Measurements from ENCODE around the gene RPS18.

RPS18 gene

DNA sequence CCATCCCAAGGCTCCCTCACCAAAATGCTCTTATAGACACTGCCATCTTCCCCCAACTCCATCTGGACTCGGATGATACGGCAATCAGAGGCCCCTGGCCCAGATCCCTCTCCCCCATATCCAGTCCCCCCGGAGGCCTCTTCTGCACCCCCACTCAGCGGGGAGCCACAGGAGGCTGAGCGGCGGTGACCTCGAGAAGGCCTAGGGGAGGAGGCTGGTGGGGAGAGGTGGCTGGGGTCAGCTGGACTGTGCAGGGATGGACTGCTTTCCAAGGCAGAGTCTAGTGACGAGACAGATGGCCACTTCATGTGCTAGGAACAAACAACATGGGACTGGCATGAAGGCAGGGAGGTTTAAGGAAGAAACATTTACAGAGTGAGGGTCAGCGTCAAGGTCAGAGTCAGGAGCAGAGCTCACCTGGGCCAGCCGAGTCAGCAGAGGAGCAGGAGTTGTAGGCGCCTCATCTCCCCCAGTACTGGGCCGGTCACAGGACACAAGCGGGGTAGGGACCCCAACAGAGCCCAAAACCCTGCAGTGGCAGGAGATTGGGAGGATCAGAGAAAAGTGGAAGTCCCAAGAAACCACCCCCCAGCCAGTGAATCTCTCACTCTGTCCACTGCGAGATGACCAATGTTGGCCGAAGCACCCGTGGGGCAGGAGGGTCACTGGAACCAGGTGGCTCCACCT lies 21.3 kb downstream of the RPS18 start:
- FAIRE-seq = no peak

GRCh38 chr6:33294086-33294823 lies 22.4 kb downstream of the RPS18 start:
- FAIRE-seq = no peak

DNA sequence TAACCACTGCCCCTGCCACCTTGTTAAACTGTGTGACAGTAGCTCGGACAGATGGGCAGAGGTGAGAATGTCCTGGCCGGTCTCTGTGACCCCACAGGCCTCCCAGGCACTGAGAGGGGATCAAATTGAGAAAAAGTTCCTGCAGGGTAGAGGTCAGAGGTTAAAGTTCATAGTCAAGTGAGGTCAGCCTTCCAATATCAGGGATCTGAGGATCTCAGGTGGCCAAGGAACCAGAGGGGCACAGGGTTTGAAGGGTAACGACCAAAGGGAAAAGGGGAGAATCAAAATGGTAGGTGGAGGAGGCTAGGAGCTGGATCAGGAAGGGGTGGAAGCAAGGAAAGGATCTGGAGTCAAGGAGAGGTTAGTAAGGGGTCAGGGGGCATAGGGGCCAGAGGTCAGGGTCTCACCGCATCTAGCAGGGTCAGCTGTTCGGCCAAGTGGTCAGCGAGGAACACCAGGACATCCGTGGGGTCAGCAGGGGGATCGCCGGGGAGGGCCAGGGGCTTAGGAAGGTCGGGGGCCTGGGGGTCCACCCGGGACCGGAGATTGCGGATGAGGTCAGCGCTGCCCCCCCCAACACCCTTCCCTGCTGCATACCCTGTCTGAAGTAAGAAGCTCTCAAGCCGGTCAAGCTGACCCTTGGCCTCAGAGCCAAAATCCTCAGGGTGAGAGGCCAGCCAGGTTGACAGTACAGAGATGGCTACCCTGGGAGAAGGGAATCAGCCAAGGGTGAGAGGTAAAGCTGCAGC lies 23.9 kb downstream of the RPS18 start:
- FAIRE-seq = no peak

DNA sequence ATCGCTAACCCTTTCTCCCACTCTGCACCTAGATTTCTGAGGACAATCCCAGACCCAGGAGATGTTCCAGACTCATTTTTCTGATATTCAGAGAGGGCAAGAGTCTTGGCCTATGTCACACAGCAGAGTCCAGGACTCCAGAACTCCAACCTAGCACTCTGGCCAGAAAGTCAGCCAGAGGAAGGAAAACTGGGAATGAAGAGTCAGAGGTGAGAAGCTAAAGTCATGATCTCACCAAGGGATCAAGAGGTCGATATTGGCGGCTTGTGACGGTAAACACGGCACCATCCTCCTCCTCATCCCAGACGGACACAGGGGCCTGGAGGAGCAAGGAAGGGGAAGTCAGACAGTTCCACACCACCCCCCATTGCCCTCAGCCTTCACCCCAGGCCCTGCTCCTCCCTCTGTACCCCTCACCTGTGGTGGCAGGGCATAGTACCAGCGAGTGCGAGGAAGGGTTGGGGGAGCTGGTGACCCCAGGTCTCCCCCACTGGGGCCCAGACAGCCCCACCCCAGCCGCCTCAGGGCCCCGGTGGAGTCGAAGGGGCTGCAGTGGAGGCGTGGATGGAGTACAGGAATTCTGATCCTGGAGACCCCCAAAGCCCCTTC lies 25.0 kb downstream of the RPS18 start:
- no peak for FAIRE-seq

- no peak for FAIRE-seq
These were observed 25.6 kb downstream of the RPS18 start for GRCh38 chr6:33297406-33297955.

GRCh38 chr6:33297956-33298772 lies 26.3 kb downstream of the RPS18 start:
- FAIRE-seq = no peak

DNA sequence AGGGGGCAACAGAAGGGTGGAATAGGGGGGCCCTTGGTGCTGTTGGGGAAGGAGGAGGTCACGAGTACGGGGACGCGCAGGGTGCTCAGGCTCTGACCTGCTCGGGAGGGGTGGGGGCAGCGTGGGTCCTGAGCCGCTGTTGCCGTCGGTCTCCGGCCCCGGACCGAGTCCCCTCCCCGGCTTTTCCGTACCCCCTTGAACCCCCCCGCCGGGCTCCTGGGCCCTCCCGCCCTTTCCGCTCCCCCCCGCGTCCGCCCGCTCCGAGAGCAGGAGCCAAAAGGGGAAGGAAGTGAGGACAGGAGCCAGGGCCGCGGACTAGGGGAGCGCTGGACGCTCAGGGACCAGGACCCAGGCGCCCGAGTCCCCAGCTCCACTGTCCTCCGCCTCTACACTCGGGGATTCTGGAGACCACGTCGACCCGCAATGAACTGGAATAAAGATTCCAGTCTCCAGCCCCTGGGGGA lies 26.9 kb downstream of the RPS18 start, which contains the start of gene RGL2:
Gene RGL2, minus strand, starts transcription at position 170 of the 464 bp plus-strand sequence. CDS start 332 bp downstream, outside the sequence.
- no peak for FAIRE-seq

DNA sequence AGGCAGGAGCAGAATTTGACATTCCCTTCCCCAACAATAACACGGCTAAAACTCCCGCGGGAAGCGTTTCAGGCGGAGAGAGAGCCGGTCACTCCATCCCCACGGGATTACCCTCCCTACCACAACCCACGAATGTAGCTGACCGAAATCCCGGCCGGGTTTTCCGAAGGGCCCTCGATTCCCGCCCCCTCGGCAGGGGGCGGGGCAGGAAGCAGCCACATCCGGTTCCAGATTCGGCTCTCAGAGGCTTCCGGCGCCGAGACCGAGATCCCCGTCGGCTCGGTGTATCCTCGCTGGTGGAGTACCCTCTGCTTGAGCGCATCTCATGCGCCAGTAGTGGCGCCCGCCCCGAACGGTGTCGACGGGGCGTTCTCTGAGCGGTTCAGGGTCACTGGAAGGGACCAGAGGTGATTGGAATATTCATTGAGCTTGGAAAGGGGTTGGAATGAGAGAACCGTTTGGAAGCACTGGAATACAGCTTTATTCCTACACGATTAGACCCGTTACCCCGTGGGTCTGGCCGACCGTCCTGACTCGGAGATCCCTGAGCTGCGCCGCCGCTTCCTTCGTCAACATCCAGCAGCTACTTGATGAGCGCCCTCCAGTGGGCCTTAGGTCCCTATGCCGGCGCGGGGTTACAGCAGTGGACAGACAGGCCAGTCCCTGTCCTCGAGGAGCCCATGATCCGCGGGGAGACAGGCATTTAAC lies 27.5 kb downstream of the RPS18 start:
- FAIRE-seq = no peak

- FAIRE-seq = no peak
These were observed 30.0 kb downstream of the RPS18 start for GRCh38 chr6:33301877-33302276.

DNA sequence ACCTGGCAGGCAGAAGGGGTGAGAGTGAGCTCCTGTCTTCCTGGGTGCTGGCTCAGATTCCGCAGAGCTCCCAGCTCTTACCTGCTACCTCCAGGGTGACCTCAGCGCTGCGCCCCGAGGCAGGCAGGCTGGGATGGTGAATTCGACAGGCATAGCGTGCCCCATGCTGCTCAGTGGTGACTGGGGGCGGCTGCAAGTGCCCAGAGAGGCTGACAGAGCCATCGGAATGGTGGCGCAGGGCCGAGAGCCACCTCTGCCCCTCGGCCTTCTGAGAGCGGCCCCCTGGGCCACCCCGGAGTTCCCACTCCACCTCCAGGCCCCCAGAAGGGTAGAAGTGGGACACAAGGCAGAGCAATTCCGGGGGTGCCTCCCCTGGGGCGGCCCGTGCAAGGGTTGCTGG lies 32.3 kb downstream of the RPS18 start:
- FAIRE-seq = no peak

- FAIRE-seq = no peak
These were observed 33.2 kb downstream of the RPS18 start for GRCh38 chr6:33305052-33305451.

GRCh38 chr6:33306356-33306755 lies 34.5 kb downstream of the RPS18 start:
- FAIRE-seq = no peak

DNA sequence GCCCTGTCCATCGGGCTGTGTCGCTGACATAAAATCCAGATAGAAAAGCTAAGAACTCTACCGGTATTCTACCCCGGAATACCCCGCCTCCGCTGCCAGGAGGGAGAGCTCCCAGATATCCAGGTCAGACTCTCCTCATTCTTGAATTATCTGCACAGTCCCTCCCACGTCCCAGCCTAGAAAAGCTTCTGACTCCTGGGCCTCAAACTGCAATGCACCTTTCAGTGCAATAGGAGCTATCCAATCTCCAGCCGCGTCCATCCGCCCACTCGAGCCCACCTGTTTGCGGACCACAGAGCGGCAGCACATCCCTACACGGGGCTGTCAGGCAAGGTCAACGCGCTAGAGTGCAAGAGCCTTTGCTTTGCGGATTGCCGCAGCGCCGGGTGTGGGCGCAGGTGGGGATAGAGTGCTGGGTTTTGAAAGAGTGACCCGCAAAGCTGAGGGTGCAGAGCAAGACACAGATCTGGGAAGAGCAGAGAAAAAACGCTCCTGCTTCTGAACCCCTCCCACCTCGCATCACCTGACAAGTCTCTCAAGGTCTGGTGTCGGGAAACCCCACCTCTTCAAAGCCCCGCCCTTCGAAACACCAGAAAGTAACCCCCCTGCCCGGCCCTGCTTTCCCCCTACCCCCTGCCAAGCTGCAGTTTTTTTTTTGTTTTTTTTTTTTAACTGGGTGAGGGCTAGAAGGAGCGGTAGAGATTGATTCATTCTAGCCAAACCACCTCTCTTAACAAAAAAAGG lies 40.7 kb downstream of the RPS18 start:
- no peak for FAIRE-seq

DNA sequence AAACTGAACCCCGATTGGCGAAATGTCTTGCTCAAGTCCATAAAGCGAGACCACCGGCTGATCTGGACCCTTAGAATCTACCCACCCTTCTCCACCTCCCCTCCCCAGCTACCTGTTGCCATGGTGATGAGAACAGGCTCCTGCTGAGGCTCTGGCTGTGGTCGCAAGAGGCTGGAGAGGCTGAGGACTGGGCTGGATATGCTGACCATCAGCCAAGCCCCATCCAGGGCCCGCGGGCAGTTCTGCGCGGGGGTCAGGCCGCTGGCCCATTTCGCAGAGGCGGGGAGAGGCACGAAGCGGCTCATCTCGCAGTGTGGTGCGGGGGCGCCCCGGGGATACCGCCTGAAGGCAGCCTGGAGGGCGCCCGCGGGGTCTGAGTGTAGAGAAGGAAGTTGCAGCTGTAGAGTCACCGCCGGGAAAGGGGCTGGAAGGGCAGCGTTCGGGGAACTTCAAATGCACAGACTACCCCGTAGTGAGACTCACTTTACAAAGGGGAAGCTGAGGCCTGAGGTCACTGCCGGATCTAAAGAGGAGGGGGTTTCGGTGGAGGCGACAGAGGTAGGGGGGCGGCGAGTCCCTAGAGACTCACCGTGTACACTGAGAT lies 41.3 kb downstream of the RPS18 start:
- FAIRE-seq = no peak

GRCh38 chr6:33313709-33314514 lies 42.0 kb downstream of the RPS18 start, which contains the start of gene TAPBP:
TAPBP (minus strand) TSS chr6:33314078; CDS start chr6:33314041, 37 bp downstream.
- no peak for FAIRE-seq

- no peak for FAIRE-seq
These were observed 42.7 kb downstream of the RPS18 start for GRCh38 chr6:33314515-33314942.

DNA sequence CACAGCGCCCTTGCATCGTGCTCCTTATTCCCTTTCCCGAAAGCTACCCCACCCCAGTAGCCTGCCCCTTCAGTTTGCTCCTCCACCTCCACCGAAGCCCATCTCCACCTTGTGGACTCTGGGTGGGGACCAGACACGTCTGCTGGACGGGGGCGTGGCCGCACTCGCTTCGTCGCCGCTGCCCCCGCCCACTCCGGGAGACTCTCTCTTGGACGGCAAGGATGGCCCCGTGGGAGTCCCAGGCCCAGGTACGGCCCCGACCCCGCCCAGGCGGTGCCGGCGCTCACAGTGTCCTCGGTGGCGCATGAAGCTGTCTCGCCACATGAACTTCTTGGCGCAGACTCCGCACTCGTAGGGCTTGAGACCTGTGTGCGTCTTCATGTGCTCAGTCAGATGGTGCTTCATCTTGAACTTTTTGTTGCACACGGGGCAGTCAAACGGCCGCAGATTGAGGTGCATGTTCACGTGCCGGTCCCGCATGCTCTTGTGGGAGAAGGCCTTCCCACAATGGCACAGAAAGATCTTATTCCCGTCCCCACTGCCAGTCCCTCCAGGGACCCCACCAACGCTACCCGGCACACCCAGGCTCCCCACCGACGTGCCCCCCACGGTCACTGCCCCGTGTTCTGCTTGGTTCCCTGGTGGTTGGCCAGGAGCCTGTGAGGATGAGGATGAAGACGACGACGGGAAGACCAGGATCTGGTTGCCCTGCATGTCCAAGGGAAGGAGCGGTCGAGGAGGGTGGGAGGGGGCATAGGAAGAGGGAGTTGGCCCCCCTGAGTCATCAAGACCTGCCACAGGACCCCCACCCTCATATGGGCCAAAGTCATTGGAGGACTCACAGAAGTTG lies 43.3 kb downstream of the RPS18 start:
- no peak for FAIRE-seq
